ENCODE measurements around the gene CYB561D2.
"Not testable (repeated sequence)": the region's sequence is repeated elsewhere in the genome, so short reads cannot be mapped to it uniquely, and the experiment has no call there.

CYB561D2 gene
- 13.3 to 22.6 (median 18.3) reads per million in 4 experiments for total RNA-seq

GRCh38 chr3:50350527-50351322, at the start of gene CYB561D2, which contains the start of gene NPRL2:
CYB561D2 (plus strand) TSS chr3:50350862; CDS start chr3:50351434, 572 bp downstream.
NPRL2 (minus strand) TSS chr3:50350775; CDS start chr3:50350652, 123 bp downstream.
- DNase-seq: peak; percentile 98

GRCh38 chr3:50302095-50303012, 48.3 kb upstream of the CYB561D2 start:
- DNase-seq: no peak

GRCh38 chr3:50303013-50303815, 47.4 kb upstream of the CYB561D2 start, which contains the start of gene HYAL1:
HYAL1 (minus strand) TSS chr3:50303574; CDS start chr3:50302956, 618 bp downstream.
- no peak for DNase-seq

- no peak for DNase-seq
Observed at GRCh38 chr3:50304601-50305000, 46.1 kb upstream of the CYB561D2 start.

- DNase-seq: not testable (repeated sequence)
Observed at GRCh38 chr3:50312041-50312440, 38.6 kb upstream of the CYB561D2 start.

- no peak for DNase-seq
Observed at GRCh38 chr3:50314342-50314741, 36.3 kb upstream of the CYB561D2 start.

GRCh38 chr3:50314816-50315215, 35.8 kb upstream of the CYB561D2 start:
- no peak for DNase-seq

- peak; percentile 14 for DNase-seq
Observed at GRCh38 chr3:50316657-50317242, 33.9 kb upstream of the CYB561D2 start.

- DNase-seq: no peak
Observed at GRCh38 chr3:50317300-50317699, 33.4 kb upstream of the CYB561D2 start.

GRCh38 chr3:50318163-50318562, 32.5 kb upstream of the CYB561D2 start:
- no peak for DNase-seq

- DNase-seq: no peak
Observed at GRCh38 chr3:50318615-50319014, 32.0 kb upstream of the CYB561D2 start.

- DNase-seq: no peak
Observed at GRCh38 chr3:50319181-50319893, 31.3 kb upstream of the CYB561D2 start.

- no peak for DNase-seq
Observed at GRCh38 chr3:50319894-50320625, 30.6 kb upstream of the CYB561D2 start.

- peak; percentile 55 for DNase-seq
Observed at GRCh38 chr3:50320853-50321335, 29.8 kb upstream of the CYB561D2 start.

GRCh38 chr3:50321336-50322114, 29.1 kb upstream of the CYB561D2 start:
- peak; percentile 74 for DNase-seq

- DNase-seq: no peak
Observed at GRCh38 chr3:50322115-50322385, 28.6 kb upstream of the CYB561D2 start.

GRCh38 chr3:50322386-50323091, 28.1 kb upstream of the CYB561D2 start, which contains the start of gene HYAL2:
HYAL2 (minus strand) TSS chr3:50322745; CDS start chr3:50320489, 2,256 bp downstream.
- no peak for DNase-seq

GRCh38 chr3:50323092-50323600, 27.5 kb upstream of the CYB561D2 start:
- no peak for DNase-seq

Measured in effector CD8-positive, alpha-beta T cell (primary cell).